Measurements from ENCODE around the gene C14orf93.

Gene C14orf93

GRCh38 chr14:23054000-23054811, 44.3 kb upstream of the C14orf93 start:
- no peak overlapping the region for H3K27ac ChIP-seq (ENCODE audit: low read length, poor library complexity, severe bottlenecking)
- H2BK5ac ChIP-seq (ENCODE audit: low read depth, low read length, poor library complexity, severe bottlenecking), result no peak overlapping the region
- H3K36me3 ChIP-seq (ENCODE audit: control insufficient read depth in 1 of 2, insufficient read depth in 2 of 2, low read depth in 1 of 2, low read length in 2 of 2), result peaks cover 12 to 44% of the 10 kb centered on the region in 2 experiments
- no peak overlapping the region for H2AK5ac ChIP-seq (ENCODE audit: low read length, severe bottlenecking)
- H2BK15ac ChIP-seq (ENCODE audit: low read depth, poor library complexity, severe bottlenecking), result no peak overlapping the region
- H3K4me3 ChIP-seq (ENCODE audit: insufficient read depth in 1 of 2, low read depth in 1 of 2, low read length in 2 of 2), result no peak overlapping the region
- H3K27me3 ChIP-seq (ENCODE audit: control insufficient read depth in 1 of 2, insufficient read depth in 1 of 2, low read length in 2 of 2), result no peaks in the 10 kb centered on the region
- H3K9ac ChIP-seq (ENCODE audit: low read length), result no peak overlapping the region
- peaks cover 6% of the 10 kb centered on the region for H3K79me1 ChIP-seq (replicated peaks; ENCODE audit: low read length, poor library complexity, severe bottlenecking)
- no peak overlapping the region for H3K18ac ChIP-seq (ENCODE audit: low read depth in 1 of 2, low read length in 2 of 2)
- no peak for DNase-seq
- no peak overlapping the region for H3K4me2 ChIP-seq (ENCODE audit: low read length, poor library complexity, severe bottlenecking)
- no peak overlapping the region for H4K8ac ChIP-seq (ENCODE audit: low read length)
- H3K4ac ChIP-seq (ENCODE audit: low read depth in 1 of 2, low read length in 2 of 2), result no peak overlapping the region
- H2BK120ac ChIP-seq (ENCODE audit: low read depth, low read length), result no peak overlapping the region
- H2AFZ ChIP-seq (ENCODE audit: low read depth, low read length), result no peak overlapping the region
- WGBS, result 83% methylated on average over 14 of the region's 17 CpGs
- no peak overlapping the region for H3K23ac ChIP-seq (ENCODE audit: low read length in 2 of 2)
- H2BK12ac ChIP-seq (ENCODE audit: low read length in 2 of 2), result no peak overlapping the region
- peaks cover 26% of the 10 kb centered on the region for H3K4me1 ChIP-seq (ENCODE audit: control insufficient read depth, insufficient read depth, low read depth, low read length)
- no peaks in the 10 kb centered on the region for H3K9me3 ChIP-seq (ENCODE audit: control insufficient read depth, low read length)
- H3K14ac ChIP-seq (ENCODE audit: low read length in 2 of 2), result no peak overlapping the region
- H4K91ac ChIP-seq (ENCODE audit: low read length), result no peak overlapping the region

- H3K4ac ChIP-seq (ENCODE audit: low read depth in 1 of 2, low read length in 2 of 2), result no peak overlapping the region
- no peaks in the 10 kb centered on the region for H3K9me3 ChIP-seq (ENCODE audit: control insufficient read depth, low read length)
- WGBS, result 98% methylated on average over 10 of the region's 10 CpGs
Measured at GRCh38 chr14:23053426-23053825, 43.5 kb upstream of the C14orf93 start.

GRCh38 chr14:23052671-23053070, 42.7 kb upstream of the C14orf93 start:
- Histone ChIP-seq H3K4me2 (ENCODE audit: low read length, poor library complexity, severe bottlenecking) (no peak overlapping the region), H2BK15ac (ENCODE audit: low read depth, poor library complexity, severe bottlenecking) (no peak overlapping the region), H4K8ac (ENCODE audit: low read length) (no peak overlapping the region), H2BK12ac (ENCODE audit: low read length in 2 of 2) (no peak overlapping the region), H3K4me3 (ENCODE audit: insufficient read depth in 1 of 2, low read depth in 1 of 2, low read length in 2 of 2) (no peak overlapping the region), H2BK120ac (ENCODE audit: low read depth, low read length) (no peak overlapping the region), H3K14ac (ENCODE audit: low read length in 2 of 2) (no peak overlapping the region), H2AK5ac (ENCODE audit: low read length, severe bottlenecking) (no peak overlapping the region), H3K4ac (ENCODE audit: low read depth in 1 of 2, low read length in 2 of 2) (no peak overlapping the region), H3K23ac (ENCODE audit: low read length in 2 of 2) (no peak overlapping the region), H3K9me3 (ENCODE audit: control insufficient read depth, low read length) (no peaks in the 10 kb centered on the region), H3K27me3 (ENCODE audit: control insufficient read depth in 1 of 2, insufficient read depth in 1 of 2, low read length in 2 of 2) (no peaks in the 10 kb centered on the region), H3K9ac (ENCODE audit: low read length) (no peak overlapping the region), H2BK5ac (ENCODE audit: low read depth, low read length, poor library complexity, severe bottlenecking) (no peak overlapping the region), H3K79me1 (replicated peaks; ENCODE audit: low read length, poor library complexity, severe bottlenecking) (peaks cover 6% of the 10 kb centered on the region), H2AFZ (ENCODE audit: low read depth, low read length) (no peak overlapping the region), H4K91ac (ENCODE audit: low read length) (no peak overlapping the region), H3K36me3 (ENCODE audit: control insufficient read depth in 1 of 2, insufficient read depth in 2 of 2, low read depth in 1 of 2, low read length in 2 of 2) (peaks cover 0 to 47% of the 10 kb centered on the region in 2 experiments), H3K27ac (ENCODE audit: low read length, poor library complexity, severe bottlenecking) (no peak overlapping the region), H3K18ac (ENCODE audit: low read depth in 1 of 2, low read length in 2 of 2) (no peak overlapping the region), H3K4me1 (ENCODE audit: control insufficient read depth, insufficient read depth, low read depth, low read length) (peaks cover 22% of the 10 kb centered on the region)
- DNase-seq, result no peak
- 87% methylated on average over 3 of the region's 3 CpGs for WGBS

More at GRCh38 chr14:23053426-23053825, 43.5 kb upstream of the C14orf93 start:
- Histone ChIP-seq H3K27ac (ENCODE audit: low read length, poor library complexity, severe bottlenecking) (no peak overlapping the region), H3K79me1 (replicated peaks; ENCODE audit: low read length, poor library complexity, severe bottlenecking) (peaks cover 6% of the 10 kb centered on the region), H3K9ac (ENCODE audit: low read length) (no peak overlapping the region), H3K36me3 (ENCODE audit: control insufficient read depth in 1 of 2, insufficient read depth in 2 of 2, low read depth in 1 of 2, low read length in 2 of 2) (peaks cover 4 to 42% of the 10 kb centered on the region in 2 experiments), H2AK5ac (ENCODE audit: low read length, severe bottlenecking) (no peak overlapping the region), H2BK12ac (ENCODE audit: low read length in 2 of 2) (no peak overlapping the region), H2BK15ac (ENCODE audit: low read depth, poor library complexity, severe bottlenecking) (no peak overlapping the region), H2BK5ac (ENCODE audit: low read depth, low read length, poor library complexity, severe bottlenecking) (no peak overlapping the region), H3K27me3 (ENCODE audit: control insufficient read depth in 1 of 2, insufficient read depth in 1 of 2, low read length in 2 of 2) (no peaks in the 10 kb centered on the region), H3K14ac (ENCODE audit: low read length in 2 of 2) (no peak overlapping the region), H4K91ac (ENCODE audit: low read length) (no peak overlapping the region), H3K4me1 (ENCODE audit: control insufficient read depth, insufficient read depth, low read depth, low read length) (peaks cover 25% of the 10 kb centered on the region), H3K4me2 (ENCODE audit: low read length, poor library complexity, severe bottlenecking) (no peak overlapping the region), H3K23ac (ENCODE audit: low read length in 2 of 2) (no peak overlapping the region), H3K18ac (ENCODE audit: low read depth in 1 of 2, low read length in 2 of 2) (no peak overlapping the region), H3K4me3 (ENCODE audit: insufficient read depth in 1 of 2, low read depth in 1 of 2, low read length in 2 of 2) (no peak overlapping the region), H2AFZ (ENCODE audit: low read depth, low read length) (no peak overlapping the region), H4K8ac (ENCODE audit: low read length) (no peak overlapping the region), H2BK120ac (ENCODE audit: low read depth, low read length) (no peak overlapping the region)
- DNase-seq, result no peak

- Histone ChIP-seq H4K8ac (ENCODE audit: low read length) (no peak overlapping the region), H3K27me3 (ENCODE audit: control insufficient read depth in 1 of 2, insufficient read depth in 1 of 2, low read length in 2 of 2) (no peaks in the 10 kb centered on the region), H3K9me3 (ENCODE audit: control insufficient read depth, low read length) (no peaks in the 10 kb centered on the region), H2AFZ (ENCODE audit: low read depth, low read length) (no peak overlapping the region), H2BK12ac (ENCODE audit: low read length in 2 of 2) (no peak overlapping the region), H3K9ac (ENCODE audit: low read length) (no peak overlapping the region), H3K18ac (ENCODE audit: low read depth in 1 of 2, low read length in 2 of 2) (no peak overlapping the region), H2AK5ac (ENCODE audit: low read length, severe bottlenecking) (no peak overlapping the region), H3K27ac (ENCODE audit: low read length, poor library complexity, severe bottlenecking) (no peak overlapping the region), H3K4me3 (ENCODE audit: insufficient read depth in 1 of 2, low read depth in 1 of 2, low read length in 2 of 2) (no peak overlapping the region), H2BK5ac (ENCODE audit: low read depth, low read length, poor library complexity, severe bottlenecking) (no peak overlapping the region), H2BK120ac (ENCODE audit: low read depth, low read length) (no peak overlapping the region), H3K4me2 (ENCODE audit: low read length, poor library complexity, severe bottlenecking) (no peak overlapping the region), H3K14ac (ENCODE audit: low read length in 2 of 2) (no peak overlapping the region), H4K91ac (ENCODE audit: low read length) (no peak overlapping the region), H3K23ac (ENCODE audit: low read length in 2 of 2) (no peak overlapping the region), H3K4me1 (ENCODE audit: control insufficient read depth, insufficient read depth, low read depth, low read length) (peaks cover 27% of the 10 kb centered on the region), H3K79me1 (replicated peaks; ENCODE audit: low read length, poor library complexity, severe bottlenecking) (peaks cover 6% of the 10 kb centered on the region), H3K4ac (ENCODE audit: low read depth in 1 of 2, low read length in 2 of 2) (no peak overlapping the region), H2BK15ac (ENCODE audit: low read depth, poor library complexity, severe bottlenecking) (no peak overlapping the region), H3K36me3 (ENCODE audit: control insufficient read depth in 1 of 2, insufficient read depth in 2 of 2, low read depth in 1 of 2, low read length in 2 of 2) (peaks cover 0 to 51% of the 10 kb centered on the region in 2 experiments)
- DNase-seq, result no peak
- 88% methylated on average over 12 of the region's 14 CpGs for WGBS
Measured at GRCh38 chr14:23052182-23052623, 42.3 kb upstream of the C14orf93 start.

All from mesenchymal stem cell (in vitro differentiated cells and primary cell).